Loucy (cell line): ENCODE results near the gene PPFIA1.

ENCODE experiments used
- EZH2phosphoT487 ChIP-seq: fragments of 200-600 bp; IDR thresholded peaks from 2 replicates; pipeline ENCODE4 v1.6.1; 2018; ENCODE audit warnings: antibody characterized with exemption, mild to moderate bottlenecking, moderate library complexity, borderline replicate concordance
- TF ChIP-seq, protein P1 (sequence below): fragments of 200-600 bp; sonication (generic); conservative IDR thresholded peaks from 2 replicates; pipeline ENCODE4 v1.5.1; 2014; ENCODE audit warnings: mild to moderate bottlenecking, antibody characterized with exemption, low read length

DNA sequence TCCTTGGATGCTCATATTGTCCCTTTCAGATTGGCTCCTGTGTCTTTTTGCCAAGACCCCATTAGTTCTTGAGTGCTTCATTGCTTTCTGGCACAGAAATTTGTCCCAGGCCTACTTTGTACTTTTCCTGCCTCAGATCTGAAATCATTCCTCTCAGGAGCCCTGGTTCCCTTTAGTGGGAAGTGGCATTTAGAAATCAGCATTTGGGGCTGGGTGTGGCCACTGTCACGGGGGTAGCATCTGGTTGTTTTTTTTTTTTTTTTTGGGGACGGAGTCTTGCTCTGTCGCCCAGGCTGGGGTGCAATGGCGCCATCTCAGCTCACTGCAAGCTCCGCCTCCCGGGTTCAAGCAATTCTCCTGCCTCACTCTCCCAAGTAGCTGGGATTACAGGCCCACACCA is 18.2 kb downstream of the PPFIA1 start:
- TF ChIP-seq, protein P1, sequence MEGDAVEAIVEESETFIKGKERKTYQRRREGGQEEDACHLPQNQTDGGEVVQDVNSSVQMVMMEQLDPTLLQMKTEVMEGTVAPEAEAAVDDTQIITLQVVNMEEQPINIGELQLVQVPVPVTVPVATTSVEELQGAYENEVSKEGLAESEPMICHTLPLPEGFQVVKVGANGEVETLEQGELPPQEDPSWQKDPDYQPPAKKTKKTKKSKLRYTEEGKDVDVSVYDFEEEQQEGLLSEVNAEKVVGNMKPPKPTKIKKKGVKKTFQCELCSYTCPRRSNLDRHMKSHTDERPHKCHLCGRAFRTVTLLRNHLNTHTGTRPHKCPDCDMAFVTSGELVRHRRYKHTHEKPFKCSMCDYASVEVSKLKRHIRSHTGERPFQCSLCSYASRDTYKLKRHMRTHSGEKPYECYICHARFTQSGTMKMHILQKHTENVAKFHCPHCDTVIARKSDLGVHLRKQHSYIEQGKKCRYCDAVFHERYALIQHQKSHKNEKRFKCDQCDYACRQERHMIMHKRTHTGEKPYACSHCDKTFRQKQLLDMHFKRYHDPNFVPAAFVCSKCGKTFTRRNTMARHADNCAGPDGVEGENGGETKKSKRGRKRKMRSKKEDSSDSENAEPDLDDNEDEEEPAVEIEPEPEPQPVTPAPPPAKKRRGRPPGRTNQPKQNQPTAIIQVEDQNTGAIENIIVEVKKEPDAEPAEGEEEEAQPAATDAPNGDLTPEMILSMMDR = no peak
- no peak for TF ChIP-seq EZH2phosphoT487
